K562 (cell line): Measurements from ENCODE around the gene TMIGD3. TPM values are rescaled to one million over a fixed set of nuclear protein-coding genes. Genes with fewer than 3 reads are reported as not detected.

ENCODE experiments used
- CBX3 ChIP-seq, 2 experiments: IDR thresholded peaks; 1 replicate in 1 of 2; 2 replicates in 1 of 2; pipeline ENCODE4 v1.6.1; 2012; ENCODE audit warnings: inconsistent platforms in 2 of 2, low read length in 2 of 2, borderline replicate concordance in 1 of 2, control low read depth in 1 of 2
- E2F1 ChIP-seq: sonication (generic); formaldehyde crosslinking; IDR thresholded peaks from 2 replicates; pipeline ENCODE4 v1.8.1; 2023; ENCODE audit warnings: mild to moderate bottlenecking, missing genetic modification reagents, moderate library complexity
- EWSR1 ChIP-seq: fragments of 450-650 bp; IDR thresholded peaks from 2 replicates; pipeline ENCODE4 v1.6.1; 2018; ENCODE audit warnings: borderline replicate concordance, mild to moderate bottlenecking, low read depth, moderate library complexity; ENCODE audit not compliant: partially characterized antibody
- FOXK2 ChIP-seq, 2 experiments: fragments of 450-650 bp; IDR thresholded peaks in 1 of 2; conservative IDR thresholded peaks in 1 of 2; 2 replicates each; pipeline ENCODE4 v1.6.1; 2016; ENCODE audit warnings: low read depth in 2 of 2, mild to moderate bottlenecking in 1 of 2
- ID3 ChIP-seq, 2 experiments: fragments of 250-450 bp in 1 of 2; fragments of 450-650 bp in 1 of 2; sonication (Bioruptor Pico) in 1 of 2; IDR thresholded peaks; 2 replicates each; pipeline versions ENCODE4 v1.6.1 to v1.8.0; 2016 to 2021; ENCODE audit warnings: mild to moderate bottlenecking in 2 of 2, moderate library complexity in 2 of 2, missing compliant biosample characterization in 1 of 2, missing genetic modification characterization in 1 of 2
- ILK ChIP-seq: fragments of 450-650 bp; IDR thresholded peaks from 2 replicates; pipeline ENCODE4 v1.6.1; 2016; ENCODE audit warnings: missing genetic modification characterization, low read depth, mild to moderate bottlenecking, missing compliant biosample characterization, moderate library complexity, borderline replicate concordance
- NR2F6 ChIP-seq: fragments of 450-650 bp; formaldehyde crosslinking; IDR thresholded peaks from 2 replicates; pipeline ENCODE4 v1.4.0; 2020; ENCODE audit warnings: mild to moderate bottlenecking
- POU5F1 ChIP-seq: fragments of 150-350 bp; IDR thresholded peaks from 2 replicates; pipeline ENCODE4 v1.6.1; 2014; ENCODE audit warnings: borderline replicate concordance, low read length, low read depth, mild to moderate bottlenecking; ENCODE audit not compliant: partially characterized antibody
- RHOXF2B ChIP-seq: fragments of 250-450 bp; sonication (Bioruptor Pico); conservative IDR thresholded peaks from 2 replicates; pipeline ENCODE4 v1.5.1; 2021
- SRSF9 ChIP-seq: fragments of 200-400 bp; formaldehyde crosslinking; IDR thresholded peaks from 2 replicates; pipeline ENCODE4 v1.6.1; 2017; ENCODE audit warnings: low read depth, low read length, borderline replicate concordance
- TEAD2 ChIP-seq: fragments of 450-650 bp; IDR thresholded peaks from 2 replicates; pipeline ENCODE4 v1.6.1; 2016; ENCODE audit warnings: missing genetic modification characterization, control low read depth, missing compliant biosample characterization
- ZNF224 ChIP-seq: sonication (generic); formaldehyde crosslinking; IDR thresholded peaks from 2 replicates; pipeline ENCODE4 v1.8.0; 2022; ENCODE audit warnings: mild to moderate bottlenecking, missing genetic modification reagents
- ZNF316 ChIP-seq: fragments of 450-650 bp; IDR thresholded peaks from 2 replicates; pipeline ENCODE4 v1.6.1; 2016
- ZNF655 ChIP-seq: fragments of 250-450 bp; sonication (Bioruptor Pico); IDR thresholded peaks from 2 replicates; pipeline ENCODE4 v1.5.0; 2021
- ZNF75A ChIP-seq: fragments of 450-650 bp; formaldehyde crosslinking; IDR thresholded peaks from 2 replicates; pipeline ENCODE4 v1.4.0; 2020; ENCODE audit warnings: mild to moderate bottlenecking
- polyA plus RNA-seq, 8 experiments: library from polyadenylated mRNA; depleted of rRNA in 4 of 8; stranded (reverse) in 5 of 8; unstranded in 3 of 8; fragments of >200 nt; fragmentation: Nextera tagmentation in 2 of 8; fragmentation: Illumina TruSeq in 1 of 8; extraction: Ambion mirVana in 2 of 8; extraction: Trizol in 1 of 8; gene quantifications; 2 replicates each; pipeline versions ENCODE4 v1.2.1 to v1.2.3, GENCODE V29; 2011 to 2014; ENCODE audit warnings: inconsistent platforms in 1 of 8, missing spikeins in 1 of 8
- total RNA-seq, 7 experiments: library from RNA; depleted of rRNA in 6 of 7; stranded (reverse); fragments of >200 nt in 6 of 7; fragmentation: Illumina TruSeq in 2 of 7; extraction: Trizol in 2 of 7; gene quantifications; 2 replicates each; pipeline versions ENCODE4 v1.2.1 to v1.2.3, GENCODE V29; 2011 to 2021; ENCODE audit warnings: low replicate concordance in 1 of 7
- TF ChIP-seq, protein P1 (sequence below): fragments of 250-450 bp; sonication (Bioruptor Pico); IDR thresholded peaks from 2 replicates; pipeline ENCODE4 v1.8.0; 2021; ENCODE audit warnings: mild to moderate bottlenecking, moderate library complexity
- TF ChIP-seq, protein P2 (sequence below): fragments of 250-450 bp; sonication (Bioruptor Pico); IDR thresholded peaks from 2 replicates; pipeline ENCODE4 v1.5.0; 2020; ENCODE audit warnings: mild to moderate bottlenecking
- TF ChIP-seq, protein P3 (sequence below): fragments of 450-650 bp; IDR thresholded peaks from 2 replicates; pipeline ENCODE4 v1.6.1; 2017; ENCODE audit warnings: mild to moderate bottlenecking, moderate library complexity
- TF ChIP-seq, protein P4 (sequence below): fragments of 250-450 bp; sonication (Bioruptor Pico); IDR thresholded peaks from 2 replicates; pipeline ENCODE4 v1.4.0; 2020; ENCODE audit warnings: mild to moderate bottlenecking

Gene TMIGD3
- total and polyA plus RNA-seq, 9 of the 15 experiments (the other 6 are each of a cell fraction or from before 2014, with no cell fraction given) = 0.11 to 0.13 (median 0.11) TPM; not detected in 6

DNA sequence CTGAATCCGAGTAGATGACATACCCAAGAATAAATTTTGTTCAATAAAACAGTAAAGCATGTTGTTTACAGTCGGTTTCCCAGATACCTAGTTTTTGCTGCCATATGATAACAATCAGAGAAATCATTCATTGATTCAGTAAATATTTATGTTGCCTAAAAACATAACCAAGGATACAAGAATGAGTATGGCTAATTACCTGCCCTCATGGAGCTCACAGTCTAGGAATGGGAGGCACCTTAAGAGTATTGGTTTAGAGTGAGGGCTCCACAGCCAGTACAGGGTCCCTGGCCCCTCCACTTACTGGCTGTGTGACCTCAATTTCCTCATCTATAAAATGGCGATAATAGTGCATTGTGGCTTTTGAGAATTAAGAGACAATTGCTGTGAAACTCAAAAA, 53.2 kb downstream of the TMIGD3 start (continued):
- TF ChIP-seq, protein P1, sequence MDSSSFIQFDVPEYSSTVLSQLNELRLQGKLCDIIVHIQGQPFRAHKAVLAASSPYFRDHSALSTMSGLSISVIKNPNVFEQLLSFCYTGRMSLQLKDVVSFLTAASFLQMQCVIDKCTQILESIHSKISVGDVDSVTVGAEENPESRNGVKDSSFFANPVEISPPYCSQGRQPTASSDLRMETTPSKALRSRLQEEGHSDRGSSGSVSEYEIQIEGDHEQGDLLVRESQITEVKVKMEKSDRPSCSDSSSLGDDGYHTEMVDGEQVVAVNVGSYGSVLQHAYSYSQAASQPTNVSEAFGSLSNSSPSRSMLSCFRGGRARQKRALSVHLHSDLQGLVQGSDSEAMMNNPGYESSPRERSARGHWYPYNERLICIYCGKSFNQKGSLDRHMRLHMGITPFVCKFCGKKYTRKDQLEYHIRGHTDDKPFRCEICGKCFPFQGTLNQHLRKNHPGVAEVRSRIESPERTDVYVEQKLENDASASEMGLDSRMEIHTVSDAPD (CRISPR knock-in tag) = no peak
- TF ChIP-seq ZNF224 (no peak), POU5F1 (no peak), E2F1 (CRISPR knock-in tag) (no peak), RHOXF2B (no peak), ZNF75A (CRISPR knock-in tag) (no peak), EWSR1 (no peak), ILK (tag) (no peak), TEAD2 (tag) (no peak), ZNF655 (CRISPR knock-in tag) (no peak), ZNF316 (peak; percentile 79), CBX3 (IDR thresholded peaks at IDR 0.05; ENCODE audit: borderline replicate concordance in 1 of 2, low read length in 2 of 2) (peak in 1 of 2 experiments; percentile 78; a peak in 1 of 3 replicates), NR2F6 (no peak), SRSF9 (no peak), FOXK2 (conservative IDR thresholded peaks at IDR 0.05 in 1 of 2, IDR thresholded peaks at IDR 0.05 in 1 of 2; ENCODE audit: low read depth in 2 of 2) (no peak), ID3 (CRISPR knock-in tag; IDR thresholded peaks at IDR 0.05) (no peak), ID3 (tag; IDR thresholded peaks at IDR 0.05) (no peak)
- TF ChIP-seq, protein P2, sequence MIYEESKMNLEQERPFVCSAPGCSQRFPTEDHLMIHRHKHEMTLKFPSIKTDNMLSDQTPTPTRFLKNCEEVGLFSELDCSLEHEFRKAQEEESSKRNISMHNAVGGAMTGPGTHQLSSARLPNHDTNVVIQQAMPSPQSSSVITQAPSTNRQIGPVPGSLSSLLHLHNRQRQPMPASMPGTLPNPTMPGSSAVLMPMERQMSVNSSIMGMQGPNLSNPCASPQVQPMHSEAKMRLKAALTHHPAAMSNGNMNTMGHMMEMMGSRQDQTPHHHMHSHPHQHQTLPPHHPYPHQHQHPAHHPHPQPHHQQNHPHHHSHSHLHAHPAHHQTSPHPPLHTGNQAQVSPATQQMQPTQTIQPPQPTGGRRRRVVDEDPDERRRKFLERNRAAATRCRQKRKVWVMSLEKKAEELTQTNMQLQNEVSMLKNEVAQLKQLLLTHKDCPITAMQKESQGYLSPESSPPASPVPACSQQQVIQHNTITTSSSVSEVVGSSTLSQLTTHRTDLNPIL (CRISPR knock-in tag) = no peak
- TF ChIP-seq, protein P3, sequence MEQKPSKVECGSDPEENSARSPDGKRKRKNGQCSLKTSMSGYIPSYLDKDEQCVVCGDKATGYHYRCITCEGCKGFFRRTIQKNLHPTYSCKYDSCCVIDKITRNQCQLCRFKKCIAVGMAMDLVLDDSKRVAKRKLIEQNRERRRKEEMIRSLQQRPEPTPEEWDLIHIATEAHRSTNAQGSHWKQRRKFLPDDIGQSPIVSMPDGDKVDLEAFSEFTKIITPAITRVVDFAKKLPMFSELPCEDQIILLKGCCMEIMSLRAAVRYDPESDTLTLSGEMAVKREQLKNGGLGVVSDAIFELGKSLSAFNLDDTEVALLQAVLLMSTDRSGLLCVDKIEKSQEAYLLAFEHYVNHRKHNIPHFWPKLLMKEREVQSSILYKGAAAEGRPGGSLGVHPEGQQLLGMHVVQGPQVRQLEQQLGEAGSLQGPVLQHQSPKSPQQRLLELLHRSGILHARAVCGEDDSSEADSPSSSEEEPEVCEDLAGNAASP = no peak
- TF ChIP-seq, protein P4, sequence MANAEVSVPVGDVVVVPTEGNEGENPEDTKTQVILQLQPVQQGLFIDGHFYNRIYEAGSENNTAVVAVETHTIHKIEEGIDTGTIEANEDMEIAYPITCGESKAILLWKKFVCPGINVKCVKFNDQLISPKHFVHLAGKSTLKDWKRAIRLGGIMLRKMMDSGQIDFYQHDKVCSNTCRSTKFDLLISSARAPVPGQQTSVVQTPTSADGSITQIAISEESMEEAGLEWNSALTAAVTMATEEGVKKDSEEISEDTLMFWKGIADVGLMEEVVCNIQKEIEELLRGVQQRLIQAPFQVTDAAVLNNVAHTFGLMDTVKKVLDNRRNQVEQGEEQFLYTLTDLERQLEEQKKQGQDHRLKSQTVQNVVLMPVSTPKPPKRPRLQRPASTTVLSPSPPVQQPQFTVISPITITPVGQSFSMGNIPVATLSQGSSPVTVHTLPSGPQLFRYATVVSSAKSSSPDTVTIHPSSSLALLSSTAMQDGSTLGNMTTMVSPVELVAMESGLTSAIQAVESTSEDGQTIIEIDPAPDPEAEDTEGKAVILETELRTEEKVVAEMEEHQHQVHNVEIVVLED (CRISPR knock-in tag) = no peak
